ENCODE results near the gene BACE2. TPM values are rescaled to one million over a fixed set of nuclear protein-coding genes. Genes with fewer than 3 reads are reported as not detected.

BACE2 gene
- total RNA-seq, 1 experiment from 2014 or later, result 23.2 TPM

DNA sequence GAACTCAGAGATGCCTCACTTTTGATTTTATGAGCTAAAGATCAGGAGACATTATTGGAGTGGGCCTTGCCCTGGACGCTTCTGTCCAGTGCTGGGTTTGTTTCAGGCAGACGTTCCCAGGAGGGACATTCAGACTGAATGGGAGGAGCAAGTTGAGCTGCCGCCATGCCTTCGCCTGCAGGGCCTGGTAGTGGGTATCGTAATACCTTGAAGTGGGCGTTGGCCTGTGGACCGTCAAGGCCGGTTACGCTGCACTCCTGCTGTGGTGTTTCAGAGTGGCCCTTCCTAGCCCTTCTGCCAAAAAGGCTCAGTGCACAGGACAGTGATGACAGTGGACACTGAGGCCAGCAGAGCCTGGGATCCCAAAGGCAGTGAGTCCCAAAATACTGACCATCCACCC, 150.3 kb downstream of the BACE2 start:
- Histone ChIP-seq H3K4me3 (replicated peaks in 1 of 2; ENCODE audit: low read depth in 1 of 2, low read length in 2 of 2) (no peak overlapping the region), H3K9ac (ENCODE audit: low read length) (no peak overlapping the region), H3K79me2 (ENCODE audit: insufficient read depth, low read length) (no peaks in the 10 kb centered on the region), H2AFZ (ENCODE audit: low read depth, low read length, poor library complexity, severe bottlenecking) (no peak overlapping the region), H3K4me2 (ENCODE audit: low read length) (no peak overlapping the region), H4K20me1 (ENCODE audit: insufficient read depth) (no peaks in the 10 kb centered on the region), H3K27me3 (ENCODE audit: insufficient read depth, low read length) (no peaks in the 10 kb centered on the region), H3K36me3 (ENCODE audit: control insufficient read depth in 1 of 2, insufficient read depth in 2 of 2, low read length in 2 of 2) (no peaks in the 10 kb centered on the region), H3K27ac (ENCODE audit: low read depth, low read length) (no peak overlapping the region), H3K9me3 (ENCODE audit: control insufficient read depth in 1 of 2, insufficient read depth in 1 of 2, low read depth in 1 of 2, low read length in 2 of 2) (no peaks in the 10 kb centered on the region), H3K4me1 (ENCODE audit: control insufficient read depth in 1 of 2, insufficient read depth in 2 of 2, low read length in 2 of 2) (no peaks in the 10 kb centered on the region), H3K9me2 (ENCODE audit: insufficient read depth) (no peaks in the 10 kb centered on the region)
- ChIA-PET POLR2A (no interaction called here), CTCF (interaction anchor here (1.5 kb wide), 1 partner anchor 35 kb away, joined by 5 read pairs; no protein-coding TSS in a partner anchor), RAD21 (ENCODE audit: low non-redundant PET in 1 of 2, low total read pairs in 2 of 2, uncharacterized antibody in 2 of 2, unreplicated experiment in 2 of 2) (no interaction called here)
- TF ChIP-seq, protein P1, sequence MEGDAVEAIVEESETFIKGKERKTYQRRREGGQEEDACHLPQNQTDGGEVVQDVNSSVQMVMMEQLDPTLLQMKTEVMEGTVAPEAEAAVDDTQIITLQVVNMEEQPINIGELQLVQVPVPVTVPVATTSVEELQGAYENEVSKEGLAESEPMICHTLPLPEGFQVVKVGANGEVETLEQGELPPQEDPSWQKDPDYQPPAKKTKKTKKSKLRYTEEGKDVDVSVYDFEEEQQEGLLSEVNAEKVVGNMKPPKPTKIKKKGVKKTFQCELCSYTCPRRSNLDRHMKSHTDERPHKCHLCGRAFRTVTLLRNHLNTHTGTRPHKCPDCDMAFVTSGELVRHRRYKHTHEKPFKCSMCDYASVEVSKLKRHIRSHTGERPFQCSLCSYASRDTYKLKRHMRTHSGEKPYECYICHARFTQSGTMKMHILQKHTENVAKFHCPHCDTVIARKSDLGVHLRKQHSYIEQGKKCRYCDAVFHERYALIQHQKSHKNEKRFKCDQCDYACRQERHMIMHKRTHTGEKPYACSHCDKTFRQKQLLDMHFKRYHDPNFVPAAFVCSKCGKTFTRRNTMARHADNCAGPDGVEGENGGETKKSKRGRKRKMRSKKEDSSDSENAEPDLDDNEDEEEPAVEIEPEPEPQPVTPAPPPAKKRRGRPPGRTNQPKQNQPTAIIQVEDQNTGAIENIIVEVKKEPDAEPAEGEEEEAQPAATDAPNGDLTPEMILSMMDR (IDR thresholded peaks at IDR 0.05 in 2 of 3, conservative IDR thresholded peaks at IDR 0.05 in 1 of 3; ENCODE audit: borderline replicate concordance in 1 of 3, insufficient read depth in 1 of 3, low read depth in 2 of 3, low read length in 2 of 3), result no peak
- TF ChIP-seq FOSL1 (IDR thresholded peaks at IDR 0.05; ENCODE audit: low read depth) (no peak), CBX3 (IDR thresholded peaks at IDR 0.05; ENCODE audit: low read depth) (no peak), ZNF274 (IDR thresholded peaks at IDR 0.05; ENCODE audit: low read depth, low read length) (no peak), ELF1 (IDR thresholded peaks at IDR 0.05; ENCODE audit: borderline replicate concordance, low read depth) (no peak), EZH2phosphoT487 (IDR thresholded peaks at IDR 0.05; ENCODE audit: borderline replicate concordance) (no peak), YY1 (IDR thresholded peaks at IDR 0.05; ENCODE audit: extremely low read depth, insufficient replicate concordance, low read depth, low read length) (no peak)
- TF ChIP-seq, protein P2, sequence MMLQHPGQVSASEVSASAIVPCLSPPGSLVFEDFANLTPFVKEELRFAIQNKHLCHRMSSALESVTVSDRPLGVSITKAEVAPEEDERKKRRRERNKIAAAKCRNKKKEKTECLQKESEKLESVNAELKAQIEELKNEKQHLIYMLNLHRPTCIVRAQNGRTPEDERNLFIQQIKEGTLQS (IDR thresholded peaks at IDR 0.05), result no peak
- TF ChIP-seq, protein P3, sequence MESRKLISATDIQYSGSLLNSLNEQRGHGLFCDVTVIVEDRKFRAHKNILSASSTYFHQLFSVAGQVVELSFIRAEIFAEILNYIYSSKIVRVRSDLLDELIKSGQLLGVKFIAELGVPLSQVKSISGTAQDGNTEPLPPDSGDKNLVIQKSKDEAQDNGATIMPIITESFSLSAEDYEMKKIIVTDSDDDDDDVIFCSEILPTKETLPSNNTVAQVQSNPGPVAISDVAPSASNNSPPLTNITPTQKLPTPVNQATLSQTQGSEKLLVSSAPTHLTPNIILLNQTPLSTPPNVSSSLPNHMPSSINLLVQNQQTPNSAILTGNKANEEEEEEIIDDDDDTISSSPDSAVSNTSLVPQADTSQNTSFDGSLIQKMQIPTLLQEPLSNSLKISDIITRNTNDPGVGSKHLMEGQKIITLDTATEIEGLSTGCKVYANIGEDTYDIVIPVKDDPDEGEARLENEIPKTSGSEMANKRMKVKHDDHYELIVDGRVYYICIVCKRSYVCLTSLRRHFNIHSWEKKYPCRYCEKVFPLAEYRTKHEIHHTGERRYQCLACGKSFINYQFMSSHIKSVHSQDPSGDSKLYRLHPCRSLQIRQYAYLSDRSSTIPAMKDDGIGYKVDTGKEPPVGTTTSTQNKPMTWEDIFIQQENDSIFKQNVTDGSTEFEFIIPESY (IDR thresholded peaks at IDR 0.05; ENCODE audit: extremely low read depth, insufficient replicate concordance, low read length), result no peak
- no TSS peak for BruUV-seq (replicated peaks)
- intact Hi-C loops (cut with micrococcal nuclease), result no loop called here
- ATAC-seq (no peak), DNase-seq (ENCODE audit: low read depth, low spot score) (no peak)

Data from HCT116 (cell line).